RWPE1 (cell line): ENCODE measurements around the gene TAPBP.

Experiments used
- CTCF ChIA-PET: fragments of 350-600 bp; sonication (Branson Sonifier 250); formaldehyde crosslinking; extraction: SDS; loops from one replicate; lab custom pipeline; 2021; lab: Yijun Ruan, JAX
- POLR2A ChIA-PET: fragments of 400-600 bp; formaldehyde crosslinking; extraction: SDS; loops from one replicate; lab custom pipeline; 2020; ENCODE audit warnings: antibody characterized with exemption; ENCODE audit not compliant: low non-redundant PET; lab: Yijun Ruan, JAX
- DNase-seq: peaks from one replicate; pipeline ENCODE4 v3.0.0; 2012; ENCODE audit warnings: low spot score
- H3K27ac ChIP-seq: fragments of 450-650 bp; 2 replicates; pipeline ENCODE4 v1.5.1; 2017
- CTCF ChIP-seq: fragments of 450-650 bp; conservative IDR thresholded peaks from 2 replicates; pipeline ENCODE4 v1.5.1; 2017; ENCODE audit warnings: low read depth, mild to moderate bottlenecking

The TAPBP gene

GRCh38 chr6:33249732-33250630 lies 63.9 kb downstream of the TAPBP start:
- peak; percentile 55 for DNase-seq
- peak overlapping the region; percentile 99 for H3K27ac ChIP-seq
- no peak for TF ChIP-seq CTCF
- CTCF ChIA-PET: interaction anchor here (1.9 to 2.0 kb wide), 2 partner anchors 11 to 88 kb away, joined by 9 to 15 read pairs; no protein-coding TSS in a partner anchor
- POLR2A ChIA-PET: interaction anchor here (0.7 to 1.8 kb wide), 3 partner anchors 22 to 278 kb away, joined by 3 to 8 read pairs (median 4); partner anchors contain the start of genes RPS18 and VPS52
